ENCODE results near the gene FGF3. TPM values are rescaled to one million over a fixed set of nuclear protein-coding genes. Genes with fewer than 3 reads are reported as not detected.

FGF3 gene
- polyA plus RNA-seq, 1 donor from 2014 or later = 3.7 TPM

GRCh38 chr11:69771466-69771865 is 47.8 kb downstream of the FGF3 start:
- Histone ChIP-seq H3K9me3 (ENCODE audit: low read length) (no peaks in the 10 kb centered on the region), H3F3A (ENCODE audit: insufficient read depth, low read length, poor library complexity, severe bottlenecking) (no peaks in the 10 kb centered on the region), H3K4me2 (ENCODE audit: low read length) (no peak overlapping the region), H3K27me3 (ENCODE audit: insufficient read depth, low read depth, low read length) (peaks cover 51% of the 10 kb centered on the region), H3K9me2 (ENCODE audit: insufficient read depth, low read length) (no peaks in the 10 kb centered on the region), H4K20me1 (ENCODE audit: insufficient read depth) (no peaks in the 10 kb centered on the region), H3K27ac (ENCODE audit: low read length) (no peak overlapping the region), H3K9ac (ENCODE audit: low read length) (no peak overlapping the region), H3K79me2 (replicated peaks; ENCODE audit: insufficient read depth, low read length) (no peaks in the 10 kb centered on the region), H2AFZ (ENCODE audit: low read depth, low read length) (no peak overlapping the region), H3K36me3 (ENCODE audit: insufficient read depth, low read length) (no peaks in the 10 kb centered on the region), H3K4me3 (ENCODE audit: low read length) (no peak overlapping the region)
- TF ChIP-seq RAD21 (conservative IDR thresholded peaks at IDR 0.05) (no peak), EZH2 (IDR thresholded peaks at IDR 0.05; ENCODE audit: borderline replicate concordance, insufficient read depth, low read length, poor library complexity, severe bottlenecking) (no peak), REST (IDR thresholded peaks at IDR 0.05; ENCODE audit: borderline replicate concordance) (no peak), POLR2AphosphoS5 (IDR thresholded peaks at IDR 0.05) (no peak), MXI1 (conservative IDR thresholded peaks at IDR 0.05; ENCODE audit: poor library complexity, severe bottlenecking) (no peak), CTCF (IDR thresholded peaks at IDR 0.05; ENCODE audit: poor library complexity, severe bottlenecking) (no peak), TAF1 (IDR thresholded peaks at IDR 0.05; ENCODE audit: low read depth) (no peak), SMC3 (conservative IDR thresholded peaks at IDR 0.05; ENCODE audit: poor library complexity) (no peak), EP300 (conservative IDR thresholded peaks at IDR 0.05; ENCODE audit: poor library complexity, severe bottlenecking) (no peak)

- no peaks in the 10 kb centered on the region for H3K9me3 ChIP-seq (ENCODE audit: low read length)
- TF ChIP-seq EZH2 (IDR thresholded peaks at IDR 0.05; ENCODE audit: borderline replicate concordance, insufficient read depth, low read length, poor library complexity, severe bottlenecking) (no peak), RAD21 (conservative IDR thresholded peaks at IDR 0.05) (no peak), EP300 (conservative IDR thresholded peaks at IDR 0.05; ENCODE audit: poor library complexity, severe bottlenecking) (no peak), SMC3 (conservative IDR thresholded peaks at IDR 0.05; ENCODE audit: poor library complexity) (no peak), TAF1 (IDR thresholded peaks at IDR 0.05; ENCODE audit: low read depth) (no peak), REST (IDR thresholded peaks at IDR 0.05; ENCODE audit: borderline replicate concordance) (no peak), CTCF (IDR thresholded peaks at IDR 0.05; ENCODE audit: poor library complexity, severe bottlenecking) (no peak), POLR2AphosphoS5 (IDR thresholded peaks at IDR 0.05) (no peak), MXI1 (conservative IDR thresholded peaks at IDR 0.05; ENCODE audit: poor library complexity, severe bottlenecking) (no peak)
- H2AFZ ChIP-seq (ENCODE audit: low read depth, low read length) = no peak overlapping the region
- H3K9me2 ChIP-seq (ENCODE audit: insufficient read depth, low read length) = no peaks in the 10 kb centered on the region
- no peak overlapping the region for H3K4me2 ChIP-seq (ENCODE audit: low read length)
- peaks cover 42% of the 10 kb centered on the region for H3K27me3 ChIP-seq (ENCODE audit: insufficient read depth, low read depth, low read length)
- H3K79me2 ChIP-seq (replicated peaks; ENCODE audit: insufficient read depth, low read length) = no peaks in the 10 kb centered on the region
- H3K4me3 ChIP-seq (ENCODE audit: low read length) = no peak overlapping the region
- no peak overlapping the region for H3K9ac ChIP-seq (ENCODE audit: low read length)
- no peaks in the 10 kb centered on the region for H4K20me1 ChIP-seq (ENCODE audit: insufficient read depth)
- H3K27ac ChIP-seq (ENCODE audit: low read length) = no peak overlapping the region
- H3K36me3 ChIP-seq (ENCODE audit: insufficient read depth, low read length) = no peaks in the 10 kb centered on the region
- H3F3A ChIP-seq (ENCODE audit: insufficient read depth, low read length, poor library complexity, severe bottlenecking) = no peaks in the 10 kb centered on the region
These were observed 48.7 kb downstream of the FGF3 start for GRCh38 chr11:69770540-69770939.

Data from neural cell (in vitro differentiated cells).